Lung (tissue), 12 donors: ENCODE results near the gene INVS. TPM values are rescaled to one million over a fixed set of nuclear protein-coding genes. Genes with fewer than 3 reads are reported as not detected.

Experiments used
- ATAC-seq: fragments of 200-7000 bp; cut with Tn5 transposase; one replicate; pipeline ENCODE4 v1.9.1; 2020; ENCODE audit warnings: moderate number of reproducible peaks; ENCODE audit not compliant: insufficient read depth, low FRiP score
- DNase-seq, 3 donors: peaks; one replicate each; pipeline ENCODE4 v3.0.0-alpha.2; 2013 to 2017
- H3K27ac ChIP-seq, 2 donors: one replicate each; pipeline ENCODE4 v1.5.1; 2013; ENCODE audit warnings: mild to moderate bottlenecking in 2 of 2, moderate library complexity in 2 of 2, control low read depth in 1 of 2, inconsistent platforms in 1 of 2, low read depth in 1 of 2, low read length in 1 of 2
- H3K27me3 ChIP-seq, 3 donors: one replicate each; pipeline ENCODE4 v1.5.1; 2013; ENCODE audit warnings: low read length in 2 of 3; ENCODE audit not compliant: control insufficient read depth in 3 of 3, insufficient read depth in 3 of 3
- H3K36me3 ChIP-seq, 4 donors: one replicate each; pipeline ENCODE4 v1.5.1; 2013; ENCODE audit warnings: low read length in 4 of 4, mild to moderate bottlenecking in 1 of 4, moderate library complexity in 1 of 4; ENCODE audit not compliant: control insufficient read depth in 4 of 4, insufficient read depth in 4 of 4
- H3K4me1 ChIP-seq, 5 donors: one replicate each; pipeline ENCODE4 v1.5.1; 2013; ENCODE audit warnings: low read length in 5 of 5, mild to moderate bottlenecking in 2 of 5, moderate library complexity in 1 of 5; ENCODE audit not compliant: control insufficient read depth in 5 of 5, insufficient read depth in 5 of 5
- H3K4me3 ChIP-seq: one replicate; pipeline ENCODE4 v1.5.1; 2013; ENCODE audit warnings: mild to moderate bottlenecking, control low read depth, moderate library complexity
- H3K9ac ChIP-seq, 2 donors: one replicate each; pipeline ENCODE4 v1.5.1; 2013; ENCODE audit warnings: low read length in 2 of 2, control low read depth in 1 of 2; ENCODE audit not compliant: insufficient read depth in 1 of 2
- H3K9me3 ChIP-seq, 4 donors: one replicate each; pipeline ENCODE4 v1.5.1; 2013; ENCODE audit warnings: low read length in 3 of 4, mild to moderate bottlenecking in 1 of 4, moderate library complexity in 1 of 4; ENCODE audit not compliant: control insufficient read depth in 4 of 4, insufficient read depth in 3 of 4
- CTCF ChIP-seq: IDR thresholded peaks from 2 replicates; pipeline ENCODE4 v1.5.1; 2012; ENCODE audit warnings: mild to moderate bottlenecking; ENCODE audit errors: control extremely low read depth, extremely low read depth
- WGBS, 2 donors: extraction: QIAGEN DNeasy Blood & Tissue Kit; methylation state at CpG; one replicate each; pipeline ENCODE4 v1.1.7; 2013; 5-methylcytosine and 5-hydroxymethylcytosine counted together
- polyA plus RNA-seq, 2 donors: library from polyadenylated mRNA; stranded (reverse); fragments of 200-250 nt; gene quantifications; one replicate each; pipeline ENCODE4 v1.2.1, GENCODE V29; 2013
- total RNA-seq, 2 donors: library from RNA; depleted of rRNA in 1 of 2; stranded (reverse); fragments of >200 nt in 1 of 2; gene quantifications; one replicate each; pipeline ENCODE4 v1.2.1, GENCODE V29; 2014 to 2021
- donor health status: control.
- donor health status: control.
- donor health status: Bipolar disorder and iron deficiency.
- donor health status: healthy.
- donor health status: DM: yes; HTN: yes; CAD: no.

INVS gene
- total and polyA plus RNA-seq, 4 donors: 3.4 to 52.1 (median 12.5) TPM

- no peak for TF ChIP-seq CTCF
- Histone ChIP-seq H3K27ac (no peak overlapping the region), H3K9ac (no peak overlapping the region), H3K4me3 (no peak overlapping the region), H3K9me3 (no peaks in the 10 kb centered on the region), H3K4me1 (no peaks in the 10 kb centered on the region), H3K36me3 (peaks cover 4 to 16% (median 11%) of the 10 kb centered on the region in 4 donors), H3K27me3 (no peaks in the 10 kb centered on the region)
- 87% methylated on average over 5 of the region's 5 CpGs for WGBS, 2 donors
- ATAC-seq: no peak
- DNase-seq: no peak
These were observed 178.3 kb downstream of the INVS start for GRCh38 chr9:100277166-100277979.

- no peak overlapping the region for H3K4me3 ChIP-seq
- WGBS, 2 donors: 94 to 98% methylated on average over 2 of the region's 2 CpGs
- DNase-seq (no peak), ATAC-seq (no peak)
- H3K27ac ChIP-seq: no peak overlapping the region
- no peak overlapping the region for H3K9ac ChIP-seq
- peaks cover 6 to 25% (median 19%) of the 10 kb centered on the region in 4 donors for H3K36me3 ChIP-seq
- no peak for TF ChIP-seq CTCF
- no peaks in the 10 kb centered on the region for H3K27me3 ChIP-seq
- peaks cover 3 to 8% (median 3%) of the 10 kb centered on the region in 4 donors for H3K9me3 ChIP-seq
- no peaks in the 10 kb centered on the region for H3K4me1 ChIP-seq
These were observed 182.0 kb downstream of the INVS start for GRCh38 chr9:100281066-100281465.

GRCh38 chr9:100281676-100282387 lies 182.8 kb downstream of the INVS start:
- ATAC-seq (no peak), DNase-seq (no peak)
- Histone ChIP-seq H3K4me3 (no peak overlapping the region), H3K9me3 (peaks cover 3 to 8% (median 3%) of the 10 kb centered on the region in 4 donors), H3K27me3 (no peaks in the 10 kb centered on the region), H3K36me3 (peaks cover 3 to 29% (median 23%) of the 10 kb centered on the region in 4 donors), H3K27ac (no peak overlapping the region), H3K9ac (no peak overlapping the region), H3K4me1 (no peaks in the 10 kb centered on the region)
- 88 to 92% methylated on average over 7 of the region's 7 CpGs for WGBS, 2 donors
- no peak for TF ChIP-seq CTCF
